ENCODE results near the gene PPP5C. TPM values are rescaled to one million over a fixed set of nuclear protein-coding genes. Genes with fewer than 3 reads are reported as not detected.
A peak's percentile ranks its signal among the peaks of the same experiment; 100 is the strongest.
"Not testable (repeated sequence)": the region's sequence is repeated elsewhere in the genome, so short reads cannot be mapped to it uniquely, and the experiment has no call there.

PPP5C gene
- total RNA-seq, 1 experiment from 2014 or later: 80.8 TPM

GRCh38 chr19:46366620-46367292 is 19.9 kb downstream of the PPP5C start:
- no peak for DNase-seq (ENCODE audit: low read depth)

- no peak for DNase-seq (ENCODE audit: low read depth)
Observed at GRCh38 chr19:46367426-46367825, 20.5 kb downstream of the PPP5C start.

GRCh38 chr19:46368116-46368515 is 21.2 kb downstream of the PPP5C start:
- no peak for DNase-seq (ENCODE audit: low read depth)

GRCh38 chr19:46369817-46370216 is 22.9 kb downstream of the PPP5C start:
- DNase-seq (ENCODE audit: low read depth): no peak

- DNase-seq (ENCODE audit: low read depth): no peak
Observed at GRCh38 chr19:46371371-46371901, 24.5 kb downstream of the PPP5C start.

GRCh38 chr19:46372901-46373490 is 26.1 kb downstream of the PPP5C start:
- peak; percentile 54 for DNase-seq (ENCODE audit: low read depth)

GRCh38 chr19:46373491-46374359 is 26.8 kb downstream of the PPP5C start:
- DNase-seq (ENCODE audit: low read depth): peak; percentile 95

- DNase-seq (ENCODE audit: low read depth): no peak
Observed at GRCh38 chr19:46374536-46375475, 27.9 kb downstream of the PPP5C start.

GRCh38 chr19:46375476-46376067 is 28.7 kb downstream of the PPP5C start:
- DNase-seq (ENCODE audit: low read depth): not testable (repeated sequence)

- no peak for DNase-seq (ENCODE audit: low read depth)
Observed at GRCh38 chr19:46376241-46377153, 29.6 kb downstream of the PPP5C start.

GRCh38 chr19:46378268-46378667 is 31.4 kb downstream of the PPP5C start:
- no peak for DNase-seq (ENCODE audit: low read depth)

- DNase-seq (ENCODE audit: low read depth): no peak
Observed at GRCh38 chr19:46380690-46381089, 33.8 kb downstream of the PPP5C start.

GRCh38 chr19:46381346-46381745 is 34.5 kb downstream of the PPP5C start:
- no peak for DNase-seq (ENCODE audit: low read depth)

GRCh38 chr19:46381756-46382345 is 35.0 kb downstream of the PPP5C start:
- DNase-seq (ENCODE audit: low read depth): no peak

- no peak for DNase-seq (ENCODE audit: low read depth)
Observed at GRCh38 chr19:46383171-46383815, 36.4 kb downstream of the PPP5C start.

- no peak for DNase-seq (ENCODE audit: low read depth)
Observed at GRCh38 chr19:46383846-46384245, 37.0 kb downstream of the PPP5C start.

- DNase-seq (ENCODE audit: low read depth): no peak
Observed at GRCh38 chr19:46384396-46384795, 37.5 kb downstream of the PPP5C start.

- no peak for DNase-seq (ENCODE audit: low read depth)
Observed at GRCh38 chr19:46385636-46386035, 38.7 kb downstream of the PPP5C start.

- no peak for DNase-seq (ENCODE audit: low read depth)
Observed at GRCh38 chr19:46386151-46386550, 39.3 kb downstream of the PPP5C start.

All from Daoy (cell line).